HFF-Myc (cell line): ENCODE results near the gene PPOX.

Experiments
- DNase-seq: peaks from one replicate; pipeline ENCODE4 v3.0.0-alpha.2; 2011; ENCODE audit warnings: low read depth; ENCODE audit errors: extremely low read depth
- H3K4me3 ChIP-seq: replicated peaks from 2 replicates; pipeline ENCODE4 v1.5.1; 2011; ENCODE audit warnings: low read depth, mild to moderate bottlenecking, control low read depth, low read length
- CTCF ChIP-seq: IDR thresholded peaks from 2 replicates; pipeline ENCODE4 v1.5.1; 2012; ENCODE audit warnings: mild to moderate bottlenecking, low read depth, low read length, control low read depth; ENCODE audit errors: missing control alignments

PPOX gene

GRCh38 chr1:161175771-161176453 lies 9.7 kb downstream of the PPOX start:
- DNase-seq: no peak
- no peak for TF ChIP-seq CTCF
- H3K4me3 ChIP-seq: peak overlapping the region; percentile 81

- DNase-seq: no peak
- peak overlapping the region; percentile 81 for H3K4me3 ChIP-seq
- no peak for TF ChIP-seq CTCF
Measured at GRCh38 chr1:161176468-161177111, 10.4 kb downstream of the PPOX start.

GRCh38 chr1:161177112-161177935 lies 11.1 kb downstream of the PPOX start, which contains the start of gene B4GALT3:
Gene B4GALT3 (minus strand): TSS chr1:161177507. CDS start chr1:161176060, 1,447 bp downstream.
- no peak for TF ChIP-seq CTCF
- no peak for DNase-seq
- H3K4me3 ChIP-seq: peak within 1 kb of the TSS; percentile 81

- TF ChIP-seq CTCF: no peak
- H3K4me3 ChIP-seq: peak overlapping the region; percentile 81
Measured at GRCh38 chr1:161177936-161178244, 11.7 kb downstream of the PPOX start.

GRCh38 chr1:161179698-161180097 lies 13.5 kb downstream of the PPOX start:
- H3K4me3 ChIP-seq: no peak overlapping the region
- TF ChIP-seq CTCF: no peak
- no peak for DNase-seq

More at GRCh38 chr1:161177936-161178244, 11.7 kb downstream of the PPOX start:
- no peak for DNase-seq

- peak; percentile 32 for TF ChIP-seq CTCF
- no peak overlapping the region for H3K4me3 ChIP-seq
- no peak for DNase-seq
Measured at GRCh38 chr1:161180639-161181038, 14.4 kb downstream of the PPOX start.
